Activated effector memory CD4-positive, alpha-beta T cell treated with anti-CD3 and anti-CD28 coated beads, Interleukin-2, amount 50 U/mL, for 16 hours (primary cell): ENCODE results near the gene EHD2.
"Not testable (repeated sequence)": the region's sequence is repeated elsewhere in the genome, so short reads cannot be mapped to it uniquely, and the experiment has no call there.

Experiments
- DNase-seq: peaks from one replicate; pipeline ENCODE4 v3.0.0-alpha.2; 2020

The EHD2 gene

GRCh38 chr19:47713046-47714021 is at the start of gene EHD2:
TSS of gene EHD2 (plus strand) at chr19:47713422. CDS start at chr19:47716613, 3,191 bp downstream.
- DNase-seq = peak; percentile 78

GRCh38 chr19:47663435-47663910 is 49.7 kb upstream of the EHD2 start:
- no peak for DNase-seq

- no peak for DNase-seq
These were observed 49.1 kb upstream of the EHD2 start for GRCh38 chr19:47663911-47664771.

GRCh38 chr19:47668556-47668955 is 44.7 kb upstream of the EHD2 start:
- DNase-seq = not testable (repeated sequence)

GRCh38 chr19:47670736-47671135 is 42.5 kb upstream of the EHD2 start:
- DNase-seq = no peak

GRCh38 chr19:47671499-47671898 is 41.7 kb upstream of the EHD2 start:
- no peak for DNase-seq

- no peak for DNase-seq
These were observed 39.8 kb upstream of the EHD2 start for GRCh38 chr19:47673426-47673825.

- no peak for DNase-seq
These were observed 38.7 kb upstream of the EHD2 start for GRCh38 chr19:47674548-47674947.

- DNase-seq = no peak
These were observed 38.0 kb upstream of the EHD2 start for GRCh38 chr19:47675271-47675670.

- no peak for DNase-seq
These were observed 37.4 kb upstream of the EHD2 start for GRCh38 chr19:47675859-47676258.

- no peak for DNase-seq
These were observed 36.4 kb upstream of the EHD2 start for GRCh38 chr19:47676811-47677210.

- DNase-seq = no peak
These were observed 33.8 kb upstream of the EHD2 start for GRCh38 chr19:47679251-47679900.

- no peak for DNase-seq
These were observed 33.0 kb upstream of the EHD2 start for GRCh38 chr19:47679922-47680857.

- DNase-seq = no peak
These were observed 32.3 kb upstream of the EHD2 start for GRCh38 chr19:47680858-47681332.

- no peak for DNase-seq
These were observed 31.8 kb upstream of the EHD2 start for GRCh38 chr19:47681388-47681787.

- no peak for DNase-seq
These were observed 31.3 kb upstream of the EHD2 start for GRCh38 chr19:47681936-47682335.

GRCh38 chr19:47682939-47683338 is 30.3 kb upstream of the EHD2 start:
- no peak for DNase-seq

GRCh38 chr19:47686679-47687450 is 26.4 kb upstream of the EHD2 start:
- DNase-seq = no peak

- no peak for DNase-seq
These were observed 25.3 kb upstream of the EHD2 start for GRCh38 chr19:47687906-47688305.

- DNase-seq = no peak
These were observed 22.1 kb upstream of the EHD2 start for GRCh38 chr19:47691090-47691489.

- no peak for DNase-seq
These were observed 21.4 kb upstream of the EHD2 start for GRCh38 chr19:47691782-47692181.
